Measurements from ENCODE around the gene SORCS2.

Gene SORCS2

DNA sequence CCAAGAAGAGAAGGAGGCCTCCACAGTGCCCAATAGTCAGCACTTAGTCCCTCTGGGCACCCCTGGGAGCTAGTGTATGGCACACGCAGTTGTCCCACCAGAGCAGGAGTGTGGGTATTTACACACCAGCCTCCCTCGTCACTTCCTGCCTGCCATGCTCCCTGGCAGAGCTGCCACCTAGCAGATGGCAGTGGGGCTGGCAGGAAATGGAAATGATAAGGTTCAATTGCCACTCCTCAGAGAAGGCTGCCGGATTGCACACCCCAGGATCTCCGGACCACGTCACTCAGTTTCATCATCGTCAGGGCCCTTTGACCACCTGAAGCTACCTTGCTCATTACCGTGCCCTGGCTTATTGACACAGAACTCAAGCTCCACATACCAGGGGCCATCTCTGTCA is 415.7 kb downstream of the SORCS2 start:
- TF ChIP-seq JUND (IDR thresholded peaks at IDR 0.05; ENCODE audit: low read depth): no peak
- no peak for DNase-seq (ENCODE audit: low read depth in 1 of 2, low spot score in 1 of 2)
- in situ Hi-C loops (cut with HindIII; ENCODE audit: low pct_unique_long_range_greater_than_20kb, low sequenced_read_pairs): no loop called here

DNA sequence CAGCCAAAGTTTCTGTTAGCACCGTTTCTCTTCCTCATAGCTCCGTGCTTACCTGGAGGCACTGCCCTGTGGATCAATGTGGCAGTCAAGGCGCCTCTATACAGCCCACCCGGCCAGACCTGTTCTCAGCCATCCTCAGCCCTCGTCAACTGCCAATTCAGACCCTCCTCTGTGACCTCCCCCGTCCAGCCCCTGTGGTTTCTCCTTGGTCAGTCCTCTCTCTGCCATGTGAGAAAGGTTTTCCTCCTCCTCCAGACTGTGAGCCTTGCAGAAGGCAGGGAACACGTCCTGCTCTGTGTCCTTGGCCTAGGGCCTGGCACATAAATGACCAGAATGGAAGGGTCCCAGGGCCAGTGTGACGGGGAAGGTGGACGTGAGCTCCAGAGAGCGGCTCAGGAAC is 417.0 kb downstream of the SORCS2 start:
- in situ Hi-C loops (cut with HindIII; ENCODE audit: low pct_unique_long_range_greater_than_20kb, low sequenced_read_pairs): no loop called here
- TF ChIP-seq JUND (IDR thresholded peaks at IDR 0.05; ENCODE audit: low read depth): no peak
- no peak for DNase-seq (ENCODE audit: low read depth in 1 of 2, low spot score in 1 of 2)

DNA sequence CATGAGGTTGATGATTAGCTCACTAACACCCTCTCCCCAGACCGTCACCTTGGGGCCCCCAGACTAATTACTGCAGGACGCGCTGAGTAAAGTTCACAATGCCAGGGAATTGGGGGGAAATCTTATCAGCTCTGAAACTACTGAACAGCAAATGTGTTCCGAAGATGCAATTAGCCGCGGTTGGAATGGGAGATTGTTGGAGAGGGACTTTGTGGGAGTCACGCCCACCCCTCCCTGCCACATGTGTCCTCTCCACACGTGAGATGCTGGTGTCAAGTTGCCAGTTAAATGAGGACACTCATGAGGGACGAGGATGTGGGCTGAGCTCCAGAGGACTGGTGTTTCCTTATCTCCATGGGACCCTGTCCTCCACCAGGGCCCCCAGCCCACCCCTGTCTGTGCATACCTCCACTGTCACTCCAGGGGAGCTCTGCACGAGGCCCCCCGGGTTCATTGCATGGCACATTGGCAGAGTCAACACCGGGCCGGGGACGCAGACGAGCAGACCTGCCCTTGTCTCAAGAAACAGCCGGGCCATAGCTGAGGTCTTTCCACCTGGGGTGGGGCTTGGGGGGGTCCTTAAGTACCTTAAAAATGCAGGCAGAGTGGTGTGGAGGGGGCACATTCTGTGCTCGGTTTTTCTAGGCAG is 417.8 kb downstream of the SORCS2 start:
- no peak for TF ChIP-seq JUND (IDR thresholded peaks at IDR 0.05; ENCODE audit: low read depth)
- DNase-seq (ENCODE audit: low read depth in 1 of 2, low spot score in 1 of 2): no peak
- in situ Hi-C loops (cut with HindIII; ENCODE audit: low pct_unique_long_range_greater_than_20kb, low sequenced_read_pairs): no loop called here

DNA sequence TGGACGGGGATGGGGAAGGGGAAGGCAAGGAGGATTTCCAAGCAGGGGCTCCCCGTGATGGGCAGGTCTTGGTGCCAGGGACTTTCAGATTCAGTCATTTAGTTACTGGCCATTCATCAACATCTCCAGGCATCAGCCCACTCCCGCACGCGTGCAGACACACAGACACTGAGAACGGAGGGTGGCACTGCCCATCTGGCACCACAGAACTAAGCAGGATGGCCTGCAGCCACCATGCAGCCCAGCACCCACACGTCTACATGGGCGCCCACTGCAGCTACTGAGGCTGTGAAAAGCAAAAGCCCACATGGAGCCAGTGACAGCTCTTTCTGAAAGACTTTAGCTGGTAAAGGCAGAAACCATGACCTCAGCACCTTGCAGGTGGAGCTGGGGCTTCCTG is 418.5 kb downstream of the SORCS2 start:
- no peak for DNase-seq (ENCODE audit: low read depth in 1 of 2, low spot score in 1 of 2)
- in situ Hi-C loops (cut with HindIII; ENCODE audit: low pct_unique_long_range_greater_than_20kb, low sequenced_read_pairs): no loop called here
- TF ChIP-seq JUND (IDR thresholded peaks at IDR 0.05; ENCODE audit: low read depth): no peak

DNA sequence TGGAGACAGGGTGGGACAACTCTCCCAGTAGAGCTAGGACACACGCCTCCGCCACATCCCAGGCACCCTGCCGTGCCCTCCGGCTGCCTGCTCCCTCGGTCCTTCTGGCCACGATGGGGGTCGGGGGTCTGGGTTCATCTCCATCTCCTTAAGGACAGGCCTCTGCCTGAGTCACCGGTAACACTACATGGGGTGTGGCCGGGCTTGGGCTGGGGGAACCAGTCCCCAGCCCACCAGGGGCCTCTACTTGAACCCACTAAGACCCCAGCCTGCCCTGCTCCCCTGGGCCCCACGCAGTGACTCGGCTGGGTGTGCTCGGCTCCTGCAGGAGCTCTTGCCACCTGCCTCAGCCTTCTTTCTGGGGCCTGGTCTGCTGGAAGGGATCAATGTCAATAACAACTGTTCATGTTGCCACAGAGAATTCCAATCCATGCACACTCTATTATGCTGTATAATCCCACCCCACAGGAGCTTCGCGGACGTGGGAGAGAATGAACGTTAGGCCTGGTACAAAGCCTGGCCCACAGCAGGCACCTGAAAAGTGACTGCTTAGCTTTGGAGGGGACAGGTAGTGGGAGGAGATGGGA is 420.1 kb downstream of the SORCS2 start:
- in situ Hi-C loops (cut with HindIII; ENCODE audit: low pct_unique_long_range_greater_than_20kb, low sequenced_read_pairs): no loop called here

DNA sequence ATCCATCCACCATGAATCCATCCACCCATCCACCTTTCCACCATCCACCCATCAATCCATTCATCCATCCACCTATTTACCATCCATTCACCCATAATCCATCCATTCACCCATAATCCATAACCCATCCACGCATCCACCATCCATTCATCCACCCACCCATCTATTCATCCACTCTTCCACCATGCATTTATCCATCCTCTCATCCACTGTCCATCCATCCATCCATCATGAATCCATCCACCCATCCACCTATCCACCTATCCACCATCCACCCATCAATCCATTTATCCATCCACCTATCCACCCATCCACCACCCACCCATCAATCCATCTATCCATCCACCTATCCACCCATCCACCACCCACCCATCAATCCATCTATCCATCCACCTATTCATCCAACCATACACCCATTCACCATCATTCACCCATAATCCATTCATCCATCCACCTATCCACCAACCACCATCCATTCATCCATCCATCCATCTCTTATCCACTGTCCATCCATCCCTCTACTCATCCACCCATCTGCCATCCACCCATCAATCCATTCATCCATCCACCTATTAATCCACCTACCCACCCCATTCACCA is 422.1 kb downstream of the SORCS2 start:
- no peak for DNase-seq (ENCODE audit: low read depth in 1 of 2, low spot score in 1 of 2)
- in situ Hi-C loops (cut with HindIII; ENCODE audit: low pct_unique_long_range_greater_than_20kb, low sequenced_read_pairs): no loop called here
- no peak for TF ChIP-seq JUND (IDR thresholded peaks at IDR 0.05; ENCODE audit: low read depth)

More for the DNA sequence above, 420.1 kb downstream of the SORCS2 start:
- no peak for DNase-seq (ENCODE audit: low read depth in 1 of 2, low spot score in 1 of 2)
- no peak for TF ChIP-seq JUND (IDR thresholded peaks at IDR 0.05; ENCODE audit: low read depth)

DNA sequence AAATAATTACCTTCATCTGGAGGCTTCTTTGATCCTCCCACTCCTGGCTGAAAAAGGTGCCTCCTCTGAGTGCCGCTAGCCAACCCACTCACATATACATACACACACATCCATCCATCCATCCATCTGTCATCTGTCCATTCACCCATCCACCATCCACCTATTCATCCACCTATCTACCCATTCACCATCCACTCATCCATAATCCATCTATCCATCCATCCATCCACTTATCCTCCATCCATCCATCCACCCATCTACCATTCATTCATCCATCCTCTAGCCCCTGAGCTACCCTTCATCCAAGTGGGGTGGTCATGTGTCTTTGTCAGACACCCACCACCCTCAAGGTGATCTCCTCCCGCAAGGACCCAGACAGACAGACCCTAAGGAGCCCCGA is 423.9 kb downstream of the SORCS2 start:
- in situ Hi-C loops (cut with HindIII; ENCODE audit: low pct_unique_long_range_greater_than_20kb, low sequenced_read_pairs): no loop called here
- TF ChIP-seq JUND (IDR thresholded peaks at IDR 0.05; ENCODE audit: low read depth): no peak
- no peak for DNase-seq (ENCODE audit: low read depth in 1 of 2, low spot score in 1 of 2)

DNA sequence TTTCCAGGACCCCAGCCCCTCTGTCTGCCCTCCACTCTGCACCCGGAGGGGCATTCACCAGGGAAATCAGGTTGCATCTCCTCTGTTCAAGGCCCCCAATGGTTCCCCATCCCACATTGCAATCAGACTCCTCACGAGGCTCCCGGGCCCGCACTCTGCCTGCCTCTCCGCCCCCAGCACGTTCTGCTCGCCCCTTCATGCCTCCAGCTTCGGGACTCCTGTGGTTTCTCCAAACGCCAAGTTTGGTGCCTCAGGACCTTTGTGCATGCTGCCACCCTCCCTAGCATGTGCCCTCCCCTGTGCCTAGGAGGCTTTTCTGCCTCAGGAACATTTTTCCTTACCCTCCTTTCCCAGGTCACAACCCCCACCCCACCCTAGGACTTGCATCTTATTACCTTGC is 426.0 kb downstream of the SORCS2 start:
- in situ Hi-C loops (cut with HindIII; ENCODE audit: low pct_unique_long_range_greater_than_20kb, low sequenced_read_pairs): no loop called here
- no peak for TF ChIP-seq JUND (IDR thresholded peaks at IDR 0.05; ENCODE audit: low read depth)

DNA sequence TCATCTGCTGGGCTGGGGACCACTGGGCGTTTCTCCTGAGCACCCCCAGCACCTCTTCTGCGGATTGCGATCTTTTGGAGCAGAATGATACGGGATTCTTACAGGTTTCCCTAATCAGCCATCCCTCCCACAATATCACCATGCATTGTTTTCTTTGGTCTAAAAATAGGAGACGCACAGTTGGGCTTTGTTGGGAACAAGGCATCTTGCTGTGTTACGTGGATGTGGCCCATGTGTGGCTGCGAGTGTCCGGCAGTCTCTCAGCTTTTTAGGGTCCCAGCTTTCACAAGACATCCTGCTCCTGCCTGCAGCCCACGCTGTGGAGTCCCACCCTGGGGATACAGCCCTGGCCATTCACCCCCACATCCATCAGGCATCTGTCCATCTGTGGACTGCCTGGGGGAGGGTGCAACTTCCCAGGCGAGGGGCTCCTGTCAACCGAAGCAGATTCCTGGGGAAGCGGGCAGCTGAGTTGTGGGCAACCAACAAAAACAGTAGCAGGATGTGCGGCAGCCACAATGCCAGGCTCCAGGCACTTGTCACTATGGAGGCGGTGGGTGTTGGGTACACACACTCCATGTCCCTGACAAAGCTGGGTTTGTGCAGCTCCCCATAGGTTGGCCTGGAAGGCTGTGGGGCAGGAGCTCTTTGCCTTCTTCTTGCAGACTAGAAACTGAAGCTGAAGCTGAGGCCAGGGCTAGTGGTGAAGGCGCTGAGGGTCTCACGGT is 427.9 kb downstream of the SORCS2 start:
- no peak for DNase-seq (ENCODE audit: low read depth in 1 of 2, low spot score in 1 of 2)
- in situ Hi-C loops (cut with HindIII; ENCODE audit: low pct_unique_long_range_greater_than_20kb, low sequenced_read_pairs): no loop called here
- no peak for TF ChIP-seq JUND (IDR thresholded peaks at IDR 0.05; ENCODE audit: low read depth)

More for the DNA sequence above, 426.0 kb downstream of the SORCS2 start:
- no peak for DNase-seq (ENCODE audit: low read depth in 1 of 2, low spot score in 1 of 2)

DNA sequence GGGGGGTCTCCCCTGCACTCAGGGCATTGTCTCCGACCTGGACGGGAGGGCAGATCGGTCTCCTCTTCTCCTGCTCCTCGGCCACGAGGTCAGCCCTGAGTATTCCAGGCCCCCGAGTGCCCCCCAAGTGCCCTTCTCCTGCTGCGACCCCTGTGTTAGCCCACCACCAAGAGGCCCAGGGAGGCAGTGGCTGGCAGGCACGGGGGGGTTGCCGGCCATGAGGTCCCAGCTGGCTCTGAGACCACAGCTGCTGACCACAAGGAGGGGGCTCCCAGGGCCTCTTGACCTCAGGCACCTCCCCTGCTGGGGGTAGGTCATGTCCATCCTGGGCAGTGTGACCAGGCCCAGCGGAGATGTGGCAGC is 428.5 kb downstream of the SORCS2 start:
- TF ChIP-seq JUND (IDR thresholded peaks at IDR 0.05; ENCODE audit: low read depth): no peak
- in situ Hi-C loops (cut with HindIII; ENCODE audit: low pct_unique_long_range_greater_than_20kb, low sequenced_read_pairs): no loop called here
- no peak for DNase-seq (ENCODE audit: low read depth in 1 of 2, low spot score in 1 of 2)

DNA sequence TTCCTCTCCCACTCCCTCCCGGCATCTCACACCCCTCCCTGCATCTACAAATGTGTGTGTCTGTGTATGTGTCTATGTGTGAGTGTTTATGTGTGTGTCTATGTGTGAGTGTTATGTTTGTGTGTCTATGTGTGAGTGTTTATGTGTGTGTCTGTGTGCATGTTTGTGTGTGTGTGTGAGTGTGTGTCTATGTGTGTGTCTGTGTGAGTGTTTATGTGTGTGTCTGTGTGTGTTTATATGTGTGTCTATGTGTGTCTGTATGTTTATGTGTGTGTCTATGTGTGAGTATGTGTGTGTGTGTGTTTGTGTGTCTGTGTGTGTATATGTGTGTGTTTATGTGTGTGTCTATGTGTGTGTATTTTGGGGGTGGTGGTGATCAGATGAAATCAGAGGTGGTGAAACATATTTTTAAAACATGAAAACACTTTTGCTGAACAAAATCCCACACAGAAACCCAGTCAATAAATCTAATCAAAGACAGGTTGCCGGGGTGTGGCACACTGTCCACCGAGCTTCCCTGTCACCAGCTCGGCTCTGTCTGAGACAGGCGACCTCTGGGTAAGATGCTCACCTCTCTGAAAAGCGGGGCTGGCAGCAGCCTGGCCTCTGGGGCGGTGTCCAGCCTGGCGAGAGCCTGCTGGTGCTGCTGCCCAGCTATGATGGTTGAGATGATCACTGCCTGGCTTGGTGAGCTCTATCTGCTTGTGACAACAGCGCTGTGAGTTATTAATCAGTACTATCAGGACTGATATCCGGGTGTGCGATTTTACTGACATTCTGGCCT is 429.1 kb downstream of the SORCS2 start:
- no peak for DNase-seq (ENCODE audit: low read depth in 1 of 2, low spot score in 1 of 2)
- in situ Hi-C loops (cut with HindIII; ENCODE audit: low pct_unique_long_range_greater_than_20kb, low sequenced_read_pairs): no loop called here
- TF ChIP-seq JUND (IDR thresholded peaks at IDR 0.05; ENCODE audit: low read depth): no peak

DNA sequence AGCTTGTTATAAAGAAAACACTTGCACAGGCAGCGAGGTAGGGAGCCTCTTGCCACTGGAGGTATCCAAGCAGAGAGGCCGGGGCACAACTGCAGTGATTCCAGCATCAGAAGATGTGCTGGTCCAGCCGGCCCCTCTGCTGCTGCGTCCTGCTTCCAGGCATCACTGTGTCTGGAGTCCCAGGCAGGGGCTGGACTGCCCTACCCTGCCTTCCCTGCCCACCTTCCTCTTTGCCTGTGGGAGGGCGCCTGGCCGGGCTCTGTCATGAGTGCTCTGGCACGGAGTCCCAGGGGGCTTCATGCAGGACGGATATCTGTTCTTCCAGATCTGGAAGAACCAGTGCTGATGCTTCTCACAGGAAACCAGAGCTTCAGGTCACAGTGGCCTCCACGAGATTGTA is 430.0 kb downstream of the SORCS2 start:
- no peak for DNase-seq (ENCODE audit: low read depth in 1 of 2, low spot score in 1 of 2)
- in situ Hi-C loops (cut with HindIII; ENCODE audit: low pct_unique_long_range_greater_than_20kb, low sequenced_read_pairs): no loop called here
- no peak for TF ChIP-seq JUND (IDR thresholded peaks at IDR 0.05; ENCODE audit: low read depth)

Measured in T47D (cell line).